H1 (cell line): ENCODE data around the gene GAS6. TPM values are rescaled to one million over a fixed set of nuclear protein-coding genes. Genes with fewer than 3 reads are reported as not detected.

Source experiments
- CHD7 ChIP-seq: fragments of 300-600 bp; sonication (generic); IDR thresholded peaks from 2 replicates; pipeline ENCODE4 v1.7.1; 2012; ENCODE audit warnings: low read length, moderate library complexity, mild to moderate bottlenecking, inconsistent platforms; ENCODE audit not compliant: insufficient replicate concordance
- SIX5 ChIP-seq: IDR thresholded peaks from 2 replicates; pipeline ENCODE4 v1.6.1; 2011; ENCODE audit warnings: mild to moderate bottlenecking, low read depth, low read length
- polyA plus RNA-seq, 7 experiments: library from polyadenylated mRNA; depleted of rRNA in 3 of 7; stranded (reverse) in 5 of 7; unstranded in 2 of 7; fragments of >200 nt in 5 of 7; fragments of 200-250 nt in 2 of 7; gene quantifications; 1 replicate in 5 of 7; 2 replicates in 1 of 7; 4 replicates in 1 of 7; pipeline versions ENCODE4 v1.2.1 to v1.2.3, GENCODE V29; 2011 to 2013; ENCODE audit warnings: missing spikeins in 2 of 7, mixed read lengths in 2 of 7
- total RNA-seq: library from RNA; stranded (reverse); fragmentation: NEBNext Ultra II Directional; extraction: Animal tissue kit (Norgen Biotek cat#: 25700); gene quantifications from 2 replicates; pipeline ENCODE4 v1.2.1, GENCODE V29; 2021
- TF ChIP-seq, protein P1 (sequence below): IDR thresholded peaks from 2 replicates; pipeline ENCODE4 v1.6.1; 2011; ENCODE audit warnings: low read depth, mild to moderate bottlenecking, low read length; ENCODE audit not compliant: insufficient read depth

GAS6 gene
- total and polyA plus RNA-seq, 2 of the 8 experiments (the other 6 are each of a cell fraction or from before 2014, with no cell fraction given): 18.6 to 31.0 TPM

- TF ChIP-seq CHD7: no peak
- TF ChIP-seq, protein P1, sequence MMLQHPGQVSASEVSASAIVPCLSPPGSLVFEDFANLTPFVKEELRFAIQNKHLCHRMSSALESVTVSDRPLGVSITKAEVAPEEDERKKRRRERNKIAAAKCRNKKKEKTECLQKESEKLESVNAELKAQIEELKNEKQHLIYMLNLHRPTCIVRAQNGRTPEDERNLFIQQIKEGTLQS: no peak
- TF ChIP-seq SIX5: no peak
Measured at GRCh38 chr13:113898391-113898790, 34.5 kb upstream of the GAS6 start (continued).
